HL-60 (cell line): Measurements from ENCODE around the gene APBB2.

ENCODE experiments used
- DNase-seq, 2 experiments: peaks; one replicate each; pipeline ENCODE4 v3.0.0-alpha.2; 2010 to 2020; ENCODE audit warnings: low read depth in 1 of 2, low spot score in 1 of 2
- H3K27ac ChIP-seq: fragments of 250-450 bp; sonication (Bioruptor Pico); replicated peaks from 2 replicates; pipeline ENCODE4 v1.5.1; 2020; ENCODE audit warnings: mild to moderate bottlenecking, moderate library complexity
- H3K27me3 ChIP-seq: fragments of 250-450 bp; sonication (Bioruptor Pico); 2 replicates; pipeline ENCODE4 v1.5.1; 2021; ENCODE audit warnings: mild to moderate bottlenecking, moderate library complexity; ENCODE audit not compliant: insufficient read depth, poor library complexity, severe bottlenecking
- H3K4me3 ChIP-seq: replicated peaks from 2 replicates; pipeline ENCODE4 v1.5.1; 2011; ENCODE audit warnings: mild to moderate bottlenecking, control low read depth, low read length; ENCODE audit not compliant: insufficient read depth
- GABPA ChIP-seq: IDR thresholded peaks from 2 replicates; pipeline ENCODE4 v1.6.1; 2012; ENCODE audit warnings: low read depth
- POLR2AphosphoS5 ChIP-seq: IDR thresholded peaks from 2 replicates; pipeline ENCODE4 v1.6.1; 2012; ENCODE audit warnings: low read depth
- SPI1 ChIP-seq: IDR thresholded peaks from 2 replicates; pipeline ENCODE4 v1.6.1; 2012; ENCODE audit warnings: low read depth, mild to moderate bottlenecking, borderline replicate concordance
- TF ChIP-seq, protein P1 (sequence below): IDR thresholded peaks from 2 replicates; pipeline ENCODE4 v1.6.1; 2012; ENCODE audit warnings: low read depth; ENCODE audit not compliant: insufficient replicate concordance
- TF ChIP-seq, protein P2 (sequence below): IDR thresholded peaks from one replicate; pipeline ENCODE4 v1.5.1; 2011; ENCODE audit warnings: low read length, control low read depth, inconsistent platforms; ENCODE audit not compliant: insufficient read depth

APBB2 gene

GRCh38 chr4:41209901-41210300, 4.4 kb downstream of the APBB2 start:
- no peak for DNase-seq
- Histone ChIP-seq H3K27ac (no peak overlapping the region), H3K4me3 (no peak overlapping the region), H3K27me3 (peaks cover 25% of the 10 kb centered on the region)
- TF ChIP-seq, protein P1, sequence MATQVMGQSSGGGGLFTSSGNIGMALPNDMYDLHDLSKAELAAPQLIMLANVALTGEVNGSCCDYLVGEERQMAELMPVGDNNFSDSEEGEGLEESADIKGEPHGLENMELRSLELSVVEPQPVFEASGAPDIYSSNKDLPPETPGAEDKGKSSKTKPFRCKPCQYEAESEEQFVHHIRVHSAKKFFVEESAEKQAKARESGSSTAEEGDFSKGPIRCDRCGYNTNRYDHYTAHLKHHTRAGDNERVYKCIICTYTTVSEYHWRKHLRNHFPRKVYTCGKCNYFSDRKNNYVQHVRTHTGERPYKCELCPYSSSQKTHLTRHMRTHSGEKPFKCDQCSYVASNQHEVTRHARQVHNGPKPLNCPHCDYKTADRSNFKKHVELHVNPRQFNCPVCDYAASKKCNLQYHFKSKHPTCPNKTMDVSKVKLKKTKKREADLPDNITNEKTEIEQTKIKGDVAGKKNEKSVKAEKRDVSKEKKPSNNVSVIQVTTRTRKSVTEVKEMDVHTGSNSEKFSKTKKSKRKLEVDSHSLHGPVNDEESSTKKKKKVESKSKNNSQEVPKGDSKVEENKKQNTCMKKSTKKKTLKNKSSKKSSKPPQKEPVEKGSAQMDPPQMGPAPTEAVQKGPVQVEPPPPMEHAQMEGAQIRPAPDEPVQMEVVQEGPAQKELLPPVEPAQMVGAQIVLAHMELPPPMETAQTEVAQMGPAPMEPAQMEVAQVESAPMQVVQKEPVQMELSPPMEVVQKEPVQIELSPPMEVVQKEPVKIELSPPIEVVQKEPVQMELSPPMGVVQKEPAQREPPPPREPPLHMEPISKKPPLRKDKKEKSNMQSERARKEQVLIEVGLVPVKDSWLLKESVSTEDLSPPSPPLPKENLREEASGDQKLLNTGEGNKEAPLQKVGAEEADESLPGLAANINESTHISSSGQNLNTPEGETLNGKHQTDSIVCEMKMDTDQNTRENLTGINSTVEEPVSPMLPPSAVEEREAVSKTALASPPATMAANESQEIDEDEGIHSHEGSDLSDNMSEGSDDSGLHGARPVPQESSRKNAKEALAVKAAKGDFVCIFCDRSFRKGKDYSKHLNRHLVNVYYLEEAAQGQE = no peak
- TF ChIP-seq GABPA (no peak), POLR2AphosphoS5 (no peak), SPI1 (no peak)
- TF ChIP-seq, protein P2, sequence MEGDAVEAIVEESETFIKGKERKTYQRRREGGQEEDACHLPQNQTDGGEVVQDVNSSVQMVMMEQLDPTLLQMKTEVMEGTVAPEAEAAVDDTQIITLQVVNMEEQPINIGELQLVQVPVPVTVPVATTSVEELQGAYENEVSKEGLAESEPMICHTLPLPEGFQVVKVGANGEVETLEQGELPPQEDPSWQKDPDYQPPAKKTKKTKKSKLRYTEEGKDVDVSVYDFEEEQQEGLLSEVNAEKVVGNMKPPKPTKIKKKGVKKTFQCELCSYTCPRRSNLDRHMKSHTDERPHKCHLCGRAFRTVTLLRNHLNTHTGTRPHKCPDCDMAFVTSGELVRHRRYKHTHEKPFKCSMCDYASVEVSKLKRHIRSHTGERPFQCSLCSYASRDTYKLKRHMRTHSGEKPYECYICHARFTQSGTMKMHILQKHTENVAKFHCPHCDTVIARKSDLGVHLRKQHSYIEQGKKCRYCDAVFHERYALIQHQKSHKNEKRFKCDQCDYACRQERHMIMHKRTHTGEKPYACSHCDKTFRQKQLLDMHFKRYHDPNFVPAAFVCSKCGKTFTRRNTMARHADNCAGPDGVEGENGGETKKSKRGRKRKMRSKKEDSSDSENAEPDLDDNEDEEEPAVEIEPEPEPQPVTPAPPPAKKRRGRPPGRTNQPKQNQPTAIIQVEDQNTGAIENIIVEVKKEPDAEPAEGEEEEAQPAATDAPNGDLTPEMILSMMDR = no peak

- peaks cover 22% of the 10 kb centered on the region for H3K27me3 ChIP-seq
- H3K4me3 ChIP-seq = no peak overlapping the region
- TF ChIP-seq GABPA (no peak), SPI1 (no peak)
- DNase-seq = no peak
- no peak overlapping the region for H3K27ac ChIP-seq
Observed at GRCh38 chr4:41209187-41209586, 5.2 kb downstream of the APBB2 start.

DNA sequence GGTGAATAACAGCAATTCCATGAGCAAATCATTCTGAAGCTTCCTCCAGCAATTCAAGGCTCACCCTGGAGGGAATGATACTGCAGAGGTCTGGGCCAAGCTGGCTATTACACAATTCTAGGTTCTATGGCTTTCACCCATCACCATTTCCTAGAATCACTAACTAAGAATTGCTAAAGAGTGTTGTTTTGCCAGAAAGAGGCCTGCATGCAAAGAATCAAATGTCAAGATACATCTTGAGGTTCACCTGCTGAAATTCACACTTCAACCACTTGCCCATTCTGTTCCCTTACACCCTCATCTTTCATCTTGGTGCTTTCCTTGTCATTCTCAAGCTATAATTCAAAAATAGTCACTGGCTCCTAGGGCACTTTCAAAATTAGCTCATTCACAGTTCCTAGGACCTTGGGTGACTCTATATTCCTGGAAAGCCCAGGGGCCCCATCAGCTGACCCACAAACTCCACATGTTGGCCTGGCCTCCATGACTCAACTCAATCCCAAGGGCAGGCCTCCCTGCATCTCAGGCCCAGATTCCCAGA, 7.0 kb downstream of the APBB2 start:
- DNase-seq = no peak
- Histone ChIP-seq H3K4me3 (no peak overlapping the region), H3K27ac (no peak overlapping the region), H3K27me3 (peaks cover 10% of the 10 kb centered on the region)
- TF ChIP-seq, protein P2 = no peak

DNA sequence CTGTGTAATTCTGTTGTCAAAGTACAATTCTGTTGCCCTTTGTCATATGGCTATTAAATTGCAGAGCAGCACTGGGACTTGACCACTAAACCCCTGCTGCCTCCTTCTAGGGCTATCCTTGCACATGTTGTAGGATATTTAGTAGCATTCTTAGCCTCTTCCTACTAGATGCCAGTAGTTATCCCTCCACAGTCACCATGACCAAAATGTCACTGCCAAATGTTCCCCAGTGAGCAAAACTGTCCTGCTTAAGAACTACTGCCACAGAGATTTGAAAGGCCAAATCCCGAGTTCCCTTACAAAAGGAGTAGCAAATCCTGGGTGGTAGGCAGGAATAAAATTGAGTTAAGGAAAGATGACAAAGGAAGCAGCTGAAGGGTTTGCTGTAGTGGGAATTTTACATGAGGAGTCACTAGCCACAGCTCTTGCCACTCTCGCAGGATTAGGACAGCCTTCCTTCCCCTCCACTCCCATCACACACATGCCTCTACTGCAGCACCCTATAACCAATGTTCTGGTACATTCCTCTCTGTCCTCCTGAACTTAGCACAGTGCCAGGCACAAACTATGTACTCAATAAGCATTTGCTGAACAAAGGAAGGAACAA, 8.4 kb downstream of the APBB2 start:
- TF ChIP-seq, protein P1 = no peak
- TF ChIP-seq SPI1 (no peak), GABPA (no peak), POLR2AphosphoS5 (no peak)
- TF ChIP-seq, protein P2 = no peak
- H3K27ac ChIP-seq = no peak overlapping the region
- no peak for DNase-seq
- no peak overlapping the region for H3K4me3 ChIP-seq
- peaks cover 4% of the 10 kb centered on the region for H3K27me3 ChIP-seq
